ENCODE measurements around the gene HSPA9.
"Not testable (repeated sequence)": the region's sequence is repeated elsewhere in the genome, so short reads cannot be mapped to it uniquely, and the experiment has no call there.

HSPA9 gene

DNA sequence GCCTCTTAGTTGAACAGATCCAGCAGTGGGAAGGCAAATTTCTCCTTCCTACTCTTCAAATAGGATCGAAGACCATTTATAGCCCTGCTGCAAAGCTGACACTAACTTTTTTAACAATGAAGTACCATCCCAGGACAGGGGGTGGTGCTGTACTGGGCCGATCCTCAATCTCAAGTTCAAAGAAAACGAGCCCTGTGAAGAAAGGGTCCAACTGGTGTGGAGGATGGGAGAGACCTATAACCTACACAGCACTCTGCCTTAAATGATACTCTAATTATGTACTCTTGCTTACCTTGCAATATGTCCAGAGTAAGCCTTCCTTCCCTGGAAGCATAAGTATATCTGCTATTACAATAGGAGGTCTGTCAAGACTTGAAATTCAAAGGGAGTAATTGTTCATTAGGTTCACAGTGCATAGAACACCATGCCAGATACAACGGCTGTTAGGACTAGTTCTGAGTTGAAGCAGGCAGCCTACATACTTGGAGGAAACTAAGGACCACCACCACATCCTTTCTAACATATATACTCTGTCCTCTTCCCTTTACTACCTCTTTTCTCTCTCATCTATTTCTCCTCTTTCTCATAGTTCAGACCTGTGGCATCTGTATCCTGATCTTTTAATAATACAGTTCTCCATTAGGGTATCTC is 38.4 kb downstream of the HSPA9 start:
- H3K27me3 Mint-ChIP-seq, result no peaks in the 10 kb centered on the region
- H3K4me1 Mint-ChIP-seq (ENCODE audit: low read depth), result peaks cover 77% of the 10 kb centered on the region
- peaks cover 17% of the 10 kb centered on the region for H3K36me3 Mint-ChIP-seq
- H3K9me3 Mint-ChIP-seq (ENCODE audit: low read depth), result no peaks in the 10 kb centered on the region
- peak overlapping the region; percentile 27 for H3K4me3 Mint-ChIP-seq
- peak overlapping the region; percentile 41 for H3K27ac Mint-ChIP-seq

DNA sequence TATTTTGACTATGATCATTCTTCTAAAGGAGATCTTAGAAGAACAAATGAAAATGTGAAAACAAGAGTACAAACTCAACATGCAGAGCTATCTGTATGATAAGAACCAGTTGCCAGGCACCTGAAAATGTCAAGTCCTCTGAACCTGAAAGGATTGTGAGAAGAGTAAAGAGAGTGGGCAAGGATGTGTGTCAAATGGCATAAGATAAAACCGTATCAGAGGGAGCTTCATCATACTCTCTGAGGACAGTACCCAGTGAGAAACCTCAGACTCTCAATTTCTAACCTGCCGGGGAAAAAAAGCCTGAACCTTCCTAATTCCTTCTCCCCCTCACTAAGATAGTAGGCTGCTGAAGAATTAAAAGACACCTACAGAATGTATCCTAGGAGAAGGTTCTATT is 39.0 kb downstream of the HSPA9 start:
- peaks cover 12% of the 10 kb centered on the region for H3K36me3 Mint-ChIP-seq
- H3K27ac Mint-ChIP-seq, result peak overlapping the region; percentile 55
- H3K4me3 Mint-ChIP-seq, result peak overlapping the region; percentile 3
- no peaks in the 10 kb centered on the region for H3K9me3 Mint-ChIP-seq (ENCODE audit: low read depth)
- no peaks in the 10 kb centered on the region for H3K27me3 Mint-ChIP-seq
- H3K4me1 Mint-ChIP-seq (ENCODE audit: low read depth), result peaks cover 76% of the 10 kb centered on the region

DNA sequence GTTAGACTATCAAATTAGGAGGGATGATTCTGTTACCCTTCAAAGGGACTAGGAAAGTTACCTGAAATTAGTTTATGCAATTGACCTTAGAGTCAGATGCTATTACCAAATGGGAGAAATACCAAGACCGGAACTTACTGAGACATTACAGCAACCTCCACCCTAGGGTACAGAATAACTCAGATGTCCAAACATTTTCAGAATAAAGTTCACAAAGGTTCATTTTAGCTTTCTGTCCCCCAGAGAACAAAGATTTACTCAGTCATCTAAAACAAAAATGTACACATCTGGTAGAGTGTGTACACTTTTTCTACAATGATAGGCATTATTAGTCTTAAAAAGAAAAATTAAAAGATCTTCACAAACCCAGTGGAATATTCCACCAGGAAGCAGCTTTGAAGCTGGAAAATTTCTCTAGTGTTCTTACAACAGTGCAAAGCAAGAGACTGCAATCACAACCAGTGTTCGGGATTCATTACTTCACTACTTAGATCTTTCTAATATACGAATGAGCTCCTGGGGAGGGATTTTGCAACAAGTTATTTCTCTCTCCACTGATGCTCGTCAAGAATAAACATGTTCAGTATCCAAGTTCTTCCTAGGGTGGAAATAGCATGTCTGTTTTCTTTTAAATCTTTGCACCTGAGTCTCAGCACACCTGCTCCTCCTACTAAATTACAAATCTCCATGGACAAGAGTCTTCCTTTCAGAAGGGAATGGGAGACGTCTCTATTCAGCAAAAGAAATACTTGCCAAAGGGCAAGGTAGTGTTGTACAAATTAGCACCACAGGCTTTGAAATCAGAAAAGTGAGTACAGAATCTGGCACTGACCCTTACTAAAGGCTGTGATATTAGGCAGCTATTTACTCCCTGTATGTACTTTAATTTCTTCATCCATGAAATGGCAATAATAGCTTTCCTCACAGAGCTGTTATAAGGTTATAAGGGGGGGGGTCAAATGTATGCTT is 40.9 kb downstream of the HSPA9 start:
- H3K36me3 Mint-ChIP-seq, result peaks cover 15% of the 10 kb centered on the region
- peak overlapping the region; percentile 38 for H3K27ac Mint-ChIP-seq

DNA sequence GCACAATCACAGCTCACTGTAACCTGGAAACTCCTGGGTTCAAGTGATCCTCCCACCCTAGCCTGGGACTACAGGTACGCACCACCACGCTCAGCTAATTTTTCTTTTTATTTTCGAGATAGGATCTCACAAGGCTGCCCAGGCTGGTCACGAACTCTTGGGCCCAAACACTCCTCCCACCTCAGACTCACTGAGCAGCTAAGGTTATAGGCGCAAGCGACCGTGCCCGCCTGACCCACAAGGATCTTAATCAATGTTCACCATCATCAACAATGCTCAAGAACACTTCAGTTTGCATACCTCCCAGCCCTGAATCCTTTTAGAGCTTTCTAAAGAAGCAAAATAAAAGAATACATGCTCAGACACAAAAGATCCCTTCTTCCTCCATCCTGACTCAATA is 45.4 kb downstream of the HSPA9 start:
- Mint-ChIP-seq H3K27ac (no peak overlapping the region), H3K9me3 (ENCODE audit: low read depth) (no peaks in the 10 kb centered on the region), H3K4me1 (ENCODE audit: low read depth) (peaks cover 57% of the 10 kb centered on the region), H3K4me3 (no peak overlapping the region), H3K36me3 (peaks cover 16% of the 10 kb centered on the region), H3K27me3 (no peaks in the 10 kb centered on the region)

More for the DNA sequence above, 40.9 kb downstream of the HSPA9 start:
- peak overlapping the region; percentile 20 for H3K4me3 Mint-ChIP-seq
- H3K27me3 Mint-ChIP-seq, result no peaks in the 10 kb centered on the region
- H3K9me3 Mint-ChIP-seq (ENCODE audit: low read depth), result no peaks in the 10 kb centered on the region
- peaks cover 71% of the 10 kb centered on the region for H3K4me1 Mint-ChIP-seq (ENCODE audit: low read depth)

DNA sequence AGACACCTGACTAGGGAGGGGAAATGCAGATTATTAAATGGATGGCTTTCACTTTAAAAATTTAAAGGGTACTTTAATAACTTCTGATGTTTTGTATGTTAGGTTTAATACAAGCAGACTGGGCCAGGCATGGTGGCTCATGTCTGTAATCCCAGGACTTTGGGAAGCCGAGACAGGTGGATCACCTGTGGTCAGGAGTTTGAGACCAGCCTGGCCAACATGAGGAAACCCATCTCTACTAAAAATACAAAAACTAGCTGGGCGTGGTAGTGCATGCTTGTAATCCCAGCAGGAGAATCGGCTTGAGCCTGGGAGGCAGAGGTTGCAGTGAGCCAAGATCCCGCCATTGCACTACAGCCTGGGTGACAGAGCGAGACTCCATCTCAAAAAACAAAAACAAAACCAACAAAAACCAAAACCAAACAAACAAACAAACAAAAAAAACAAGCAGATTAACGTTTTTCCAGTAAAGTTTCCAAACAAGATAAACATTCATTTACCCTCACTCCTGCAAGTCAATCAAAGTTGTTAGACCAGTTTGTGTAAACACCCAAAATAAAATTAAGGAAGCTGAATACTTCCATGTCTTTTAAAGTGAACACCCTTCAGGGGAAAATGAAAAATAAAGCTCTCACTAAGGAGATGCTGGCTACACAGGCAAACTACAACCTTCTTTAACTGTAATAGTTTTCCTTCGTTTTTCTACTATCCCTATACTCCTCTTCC is 46.3 kb downstream of the HSPA9 start:
- no peaks in the 10 kb centered on the region for H3K9me3 Mint-ChIP-seq (ENCODE audit: low read depth)
- no peak overlapping the region for H3K4me3 Mint-ChIP-seq
- H3K4me1 Mint-ChIP-seq (ENCODE audit: low read depth), result peaks cover 52% of the 10 kb centered on the region
- no peaks in the 10 kb centered on the region for H3K27me3 Mint-ChIP-seq
- H3K36me3 Mint-ChIP-seq, result peaks cover 11% of the 10 kb centered on the region
- no peak overlapping the region for H3K27ac Mint-ChIP-seq

DNA sequence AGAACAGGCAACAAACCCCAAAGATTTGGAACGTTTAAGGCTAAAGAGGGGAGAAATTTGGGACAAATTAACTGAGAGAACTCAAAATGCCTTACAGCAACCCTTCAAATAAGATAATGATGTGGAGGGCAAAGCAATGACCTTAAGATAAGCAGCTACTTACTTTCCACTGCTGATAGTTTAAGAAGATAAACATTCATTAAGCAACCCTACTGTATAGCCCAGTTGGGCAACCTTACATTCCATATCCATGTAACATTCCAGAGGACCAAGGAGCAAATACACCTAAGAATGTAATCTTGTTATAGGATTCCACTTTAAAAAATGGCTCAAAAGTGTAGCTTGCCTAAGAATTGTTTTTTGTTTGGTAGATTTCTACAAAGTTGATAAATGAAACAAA is 47.0 kb downstream of the HSPA9 start:
- H3K27ac Mint-ChIP-seq, result no peak overlapping the region
- no peaks in the 10 kb centered on the region for H3K9me3 Mint-ChIP-seq (ENCODE audit: low read depth)
- peaks cover 8% of the 10 kb centered on the region for H3K36me3 Mint-ChIP-seq
- H3K4me3 Mint-ChIP-seq, result no peak overlapping the region
- H3K27me3 Mint-ChIP-seq, result no peaks in the 10 kb centered on the region
- H3K4me1 Mint-ChIP-seq (ENCODE audit: low read depth), result peaks cover 50% of the 10 kb centered on the region

DNA sequence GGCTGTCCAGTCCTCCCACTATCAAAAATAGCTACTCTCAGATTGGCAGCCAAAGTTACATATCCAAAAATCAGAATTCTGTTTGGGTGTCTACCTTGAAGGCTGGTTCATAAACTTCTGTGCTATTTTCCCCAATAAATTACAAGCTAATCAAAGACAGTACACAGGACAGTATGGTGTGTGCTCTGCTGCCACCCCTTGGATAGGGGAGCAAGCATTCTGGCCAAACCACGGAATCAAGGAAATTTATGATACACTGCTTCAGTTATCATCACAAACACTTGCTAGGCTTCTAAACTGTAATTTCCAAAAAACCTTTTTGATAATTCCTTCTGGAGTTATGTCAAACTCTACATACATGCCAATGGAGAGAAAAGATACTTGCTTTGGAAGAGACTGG is 48.0 kb downstream of the HSPA9 start:
- Mint-ChIP-seq H3K36me3 (peaks cover 8% of the 10 kb centered on the region), H3K4me3 (no peak overlapping the region), H3K4me1 (ENCODE audit: low read depth) (peaks cover 44% of the 10 kb centered on the region), H3K27ac (no peak overlapping the region), H3K9me3 (ENCODE audit: low read depth) (no peaks in the 10 kb centered on the region), H3K27me3 (no peaks in the 10 kb centered on the region)

DNA sequence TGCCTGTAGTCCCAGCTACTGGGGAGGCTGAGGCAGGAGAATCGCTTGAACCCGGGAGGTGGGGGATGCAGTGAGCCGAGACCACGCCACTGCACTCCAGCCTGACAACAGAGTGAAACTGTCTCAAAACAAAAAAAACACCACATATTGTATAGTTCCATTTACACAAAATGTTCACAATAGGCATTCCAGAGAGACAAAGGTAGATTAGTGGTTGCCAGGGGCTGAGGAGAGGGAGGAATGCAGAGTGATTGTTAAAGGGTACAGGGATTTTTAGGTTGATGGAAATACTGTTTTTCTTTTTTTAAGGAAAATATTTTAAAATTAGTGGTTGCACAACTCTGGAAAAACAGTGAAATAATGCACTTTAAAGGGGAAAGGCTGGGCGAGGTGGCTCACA is 51.8 kb downstream of the HSPA9 start:
- Mint-ChIP-seq H3K36me3 (peaks cover 3% of the 10 kb centered on the region), H3K4me3 (no peak overlapping the region), H3K27me3 (no peaks in the 10 kb centered on the region), H3K4me1 (ENCODE audit: low read depth) (peaks cover 38% of the 10 kb centered on the region), H3K9me3 (ENCODE audit: low read depth) (no peaks in the 10 kb centered on the region), H3K27ac (no peak overlapping the region)

DNA sequence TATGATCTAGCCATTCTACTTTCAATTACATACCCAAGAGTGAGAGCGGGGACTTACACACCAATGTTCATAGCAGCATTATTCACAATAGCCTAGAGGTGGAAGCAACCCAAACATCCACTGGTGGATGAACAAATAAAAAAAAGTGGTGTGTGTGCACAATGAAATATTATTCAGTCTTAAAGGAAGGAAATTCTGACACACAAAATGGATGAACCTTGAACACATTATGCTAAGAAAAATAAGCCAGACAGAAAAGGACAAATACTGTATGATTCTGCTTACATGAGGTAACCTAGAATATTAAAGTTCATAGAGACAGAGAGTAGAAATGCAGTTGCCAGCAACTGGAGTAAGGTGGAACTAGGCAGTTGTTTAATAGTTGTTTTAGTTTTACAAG is 54.2 kb downstream of the HSPA9 start:
- no peaks in the 10 kb centered on the region for H3K9me3 Mint-ChIP-seq (ENCODE audit: low read depth)
- no peaks in the 10 kb centered on the region for H3K27me3 Mint-ChIP-seq
- H3K4me1 Mint-ChIP-seq (ENCODE audit: low read depth), result peaks cover 30% of the 10 kb centered on the region
- no peak overlapping the region for H3K27ac Mint-ChIP-seq
- H3K36me3 Mint-ChIP-seq, result peaks cover 2% of the 10 kb centered on the region
- no peak overlapping the region for H3K4me3 Mint-ChIP-seq

DNA sequence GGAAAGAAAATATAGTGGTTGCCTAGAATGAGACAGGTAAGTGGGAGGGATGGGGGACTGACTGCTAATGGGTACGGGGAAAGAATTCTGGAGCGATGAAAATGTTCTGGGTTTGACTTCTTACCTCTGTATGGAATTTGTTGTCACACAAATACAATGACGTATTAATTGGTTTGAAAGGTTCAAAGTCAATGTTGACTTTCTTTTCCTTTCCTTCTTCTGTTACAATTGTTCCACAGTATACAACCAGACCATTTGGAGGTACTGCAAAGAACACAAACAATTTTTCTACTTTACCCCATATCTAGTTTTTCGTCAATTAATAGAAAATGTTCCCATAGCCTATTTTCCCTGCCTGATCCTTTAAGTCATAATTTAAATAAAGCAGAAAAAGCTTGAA is 57.8 kb downstream of the HSPA9 start:
- Mint-ChIP-seq H3K9me3 (ENCODE audit: low read depth) (no peaks in the 10 kb centered on the region), H3K4me1 (ENCODE audit: low read depth) (peaks cover 22% of the 10 kb centered on the region), H3K36me3 (peaks cover 2% of the 10 kb centered on the region), H3K4me3 (no peak overlapping the region), H3K27ac (no peak overlapping the region), H3K27me3 (no peaks in the 10 kb centered on the region)

DNA sequence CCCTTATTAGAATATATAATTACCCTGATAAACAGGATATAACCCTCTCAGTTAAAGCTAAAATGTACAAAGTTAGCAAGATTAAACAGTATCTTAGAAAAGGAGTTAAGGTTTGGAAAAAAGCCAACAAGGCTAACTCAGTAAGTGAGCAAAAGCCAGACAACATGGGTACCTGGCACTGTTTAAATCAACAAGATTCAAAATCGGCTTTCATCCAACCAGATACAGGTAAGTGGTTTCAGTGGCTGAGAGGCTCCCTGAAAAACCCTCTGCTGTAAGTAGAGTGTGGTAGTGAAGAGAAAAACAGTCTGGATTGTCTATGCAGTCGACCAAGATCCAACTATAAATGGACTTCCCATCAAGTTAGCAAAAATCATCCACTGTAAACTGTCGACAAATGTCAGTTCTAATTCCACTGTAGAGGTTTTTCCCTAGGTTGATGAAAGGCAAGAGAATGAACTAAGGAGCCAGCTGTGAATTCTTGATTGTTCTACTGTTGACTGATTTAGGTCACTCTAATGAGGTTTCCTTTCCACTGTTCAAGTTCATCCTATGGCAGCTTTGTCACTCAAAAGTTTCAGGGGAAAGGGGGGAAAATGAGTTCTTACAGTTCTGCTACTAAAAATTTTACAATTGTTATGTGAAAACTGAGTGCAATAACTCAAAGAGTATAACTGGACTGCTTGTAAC is 59.5 kb downstream of the HSPA9 start:
- Mint-ChIP-seq H3K4me1 (ENCODE audit: low read depth) (peaks cover 12% of the 10 kb centered on the region), H3K27me3 (no peaks in the 10 kb centered on the region), H3K27ac (peak overlapping the region; percentile 28), H3K4me3 (no peak overlapping the region), H3K36me3 (peaks cover 2% of the 10 kb centered on the region), H3K9me3 (ENCODE audit: low read depth) (no peaks in the 10 kb centered on the region)

DNA sequence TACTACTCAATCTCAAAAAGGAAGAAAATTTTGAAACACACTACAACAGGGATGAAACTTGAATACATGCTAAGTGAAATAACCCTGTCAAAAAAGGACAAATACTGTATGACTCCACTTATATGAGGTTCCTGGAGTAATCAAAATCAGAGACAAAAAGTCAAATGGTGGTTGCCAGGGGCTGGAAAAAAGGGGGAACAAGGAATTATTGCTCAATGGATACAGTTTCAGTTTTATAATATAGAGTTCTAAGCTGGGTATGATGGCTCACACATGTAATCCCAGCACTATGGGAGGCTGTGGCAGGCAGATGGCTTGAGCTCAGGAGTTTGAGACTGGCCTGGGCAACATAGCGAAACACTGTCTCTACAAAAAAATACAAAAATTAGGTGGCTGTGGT is 61.2 kb downstream of the HSPA9 start:
- H3K27ac Mint-ChIP-seq, result no peak overlapping the region
- no peaks in the 10 kb centered on the region for H3K9me3 Mint-ChIP-seq (ENCODE audit: low read depth)
- H3K27me3 Mint-ChIP-seq, result no peaks in the 10 kb centered on the region
- no peak overlapping the region for H3K4me3 Mint-ChIP-seq
- peaks cover 7% of the 10 kb centered on the region for H3K4me1 Mint-ChIP-seq (ENCODE audit: low read depth)
- H3K36me3 Mint-ChIP-seq, result peaks cover 2% of the 10 kb centered on the region

DNA sequence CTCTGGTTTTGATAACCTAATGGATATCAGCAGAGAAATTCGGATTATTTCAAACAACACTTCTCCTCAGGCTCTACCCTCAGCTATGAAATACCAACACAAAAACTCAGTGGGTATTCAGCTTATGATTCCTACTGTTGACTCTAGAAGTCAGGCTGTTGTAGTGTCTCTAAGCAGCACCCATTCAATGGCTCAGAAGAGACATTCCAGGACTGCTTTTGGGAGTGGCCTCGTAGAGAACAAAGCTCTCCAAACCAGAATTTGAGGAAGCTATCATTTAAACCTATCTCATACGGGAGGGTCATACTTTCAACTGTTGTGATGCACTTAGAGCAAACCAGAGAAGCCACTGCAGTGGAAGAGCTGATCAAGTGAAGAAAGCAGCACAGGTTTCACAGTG is 66.2 kb downstream of the HSPA9 start:
- no peaks in the 10 kb centered on the region for H3K27me3 Mint-ChIP-seq
- no peaks in the 10 kb centered on the region for H3K36me3 Mint-ChIP-seq
- peak overlapping the region; percentile 5 for H3K27ac Mint-ChIP-seq
- H3K4me3 Mint-ChIP-seq, result no peak overlapping the region
- H3K9me3 Mint-ChIP-seq (ENCODE audit: low read depth), result no peaks in the 10 kb centered on the region
- peaks cover under 1% of the 10 kb centered on the region for H3K4me1 Mint-ChIP-seq (ENCODE audit: low read depth)

DNA sequence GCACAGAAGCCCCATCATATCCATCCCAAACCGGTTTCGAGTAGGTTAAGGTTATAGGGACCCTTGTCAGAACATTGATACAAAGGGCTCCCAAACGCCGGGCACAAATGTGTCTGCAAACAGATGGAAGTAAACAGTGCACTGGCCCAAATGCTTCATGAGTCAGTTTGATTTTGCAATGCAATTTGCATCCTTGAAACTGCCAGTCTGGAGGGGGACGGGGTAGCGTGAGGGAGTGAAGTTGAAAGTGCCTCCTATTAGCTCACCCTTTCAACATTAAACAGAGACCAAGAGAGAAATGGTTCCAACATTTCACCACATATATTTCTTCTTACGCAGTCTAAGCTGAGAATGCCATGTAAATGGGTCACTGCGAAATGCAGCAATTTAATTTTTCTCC is 67.7 kb downstream of the HSPA9 start:
- H3K9me3 Mint-ChIP-seq (ENCODE audit: low read depth); H3K27me3 Mint-ChIP-seq; H3K27ac Mint-ChIP-seq; H3K36me3 Mint-ChIP-seq; H3K4me3 Mint-ChIP-seq; H3K4me1 Mint-ChIP-seq (ENCODE audit: low read depth): not testable (repeated sequence)

All from activated naive CD8-positive, alpha-beta T cell (primary cell).